Left renal cortex interstitium (tissue), 4 donors: ENCODE data around the gene RTKN2. TPM values are rescaled to one million over a fixed set of nuclear protein-coding genes. Genes with fewer than 3 reads are reported as not detected.
"Not testable (repeated sequence)": the region's sequence is repeated elsewhere in the genome, so short reads cannot be mapped to it uniquely, and the experiment has no call there.

ENCODE experiments used
- DNase-seq, 4 donors: peaks; one replicate each; pipeline ENCODE4 v3.0.0-alpha.2; 2013; ENCODE audit warnings: low read depth in 4 of 4, low spot score in 2 of 4, missing footprints in 1 of 4
- polyA plus RNA-seq, 4 donors: library from polyadenylated mRNA; unstranded; fragments of 120-200 nt; gene quantifications; one replicate each; pipeline ENCODE4 v1.2.1, GENCODE V29; 2013; ENCODE audit not compliant: insufficient read length in 4 of 4

Gene RTKN2
- polyA plus RNA-seq, result 10 to 100 TPM in 2 of 4 donors, 1 to 10 TPM in 2; 9.3 to 13.2 (median 11.3) TPM

- peak; percentile 68 to 94 (median 90) for DNase-seq
Measured at GRCh38 chr10:62268399-62269114, at the start of gene RTKN2. TSS of gene RTKN2 (minus strand) at chr10:62268844. CDS start at chr10:62268610, 234 bp downstream.

GRCh38 chr10:62317257-62317656, 48.6 kb upstream of the RTKN2 start:
- no peak for DNase-seq

- no peak for DNase-seq
Measured at GRCh38 chr10:62309254-62309653, 40.6 kb upstream of the RTKN2 start.

GRCh38 chr10:62308101-62308500, 39.5 kb upstream of the RTKN2 start:
- DNase-seq, result no peak

GRCh38 chr10:62307635-62308034, 39.0 kb upstream of the RTKN2 start:
- DNase-seq, result no peak

GRCh38 chr10:62306663-62307062, 38.0 kb upstream of the RTKN2 start:
- DNase-seq, result no peak

- no peak for DNase-seq
Measured at GRCh38 chr10:62305813-62306212, 37.2 kb upstream of the RTKN2 start.

- DNase-seq, result no peak
Measured at GRCh38 chr10:62303922-62304321, 35.3 kb upstream of the RTKN2 start.

GRCh38 chr10:62302760-62303159, 34.1 kb upstream of the RTKN2 start:
- DNase-seq, result no peak

- DNase-seq, result no peak
Measured at GRCh38 chr10:62297857-62298256, 29.2 kb upstream of the RTKN2 start.

- no peak for DNase-seq
Measured at GRCh38 chr10:62284221-62284620, 15.6 kb upstream of the RTKN2 start.

GRCh38 chr10:62281348-62281747, 12.7 kb upstream of the RTKN2 start:
- peak in 1 of 4 donors; percentile 11 for DNase-seq

- not testable (repeated sequence) for DNase-seq
Measured at GRCh38 chr10:62280392-62280791, 11.7 kb upstream of the RTKN2 start.

- no peak for DNase-seq
Measured at GRCh38 chr10:62278441-62278910, 9.8 kb upstream of the RTKN2 start.

GRCh38 chr10:62277971-62278370, 9.3 kb upstream of the RTKN2 start:
- DNase-seq, result no peak

GRCh38 chr10:62270020-62270419, 1.4 kb upstream of the RTKN2 start:
- no peak for DNase-seq

GRCh38 chr10:62268027-62268398, 631 bp downstream of the RTKN2 start:
- no peak for DNase-seq

GRCh38 chr10:62266611-62267010, 2.0 kb downstream of the RTKN2 start:
- no peak for DNase-seq

- DNase-seq, result no peak
Measured at GRCh38 chr10:62266147-62266546, 2.5 kb downstream of the RTKN2 start.

GRCh38 chr10:62264702-62265436, 3.8 kb downstream of the RTKN2 start:
- peak in 2 of 4 donors; percentile 42 to 65 for DNase-seq

- DNase-seq, result no peak
Measured at GRCh38 chr10:62264126-62264525, 4.5 kb downstream of the RTKN2 start.

- DNase-seq, result no peak
Measured at GRCh38 chr10:62261666-62262065, 7.0 kb downstream of the RTKN2 start.
